Uterus (tissue), 2 donors: Measurements from ENCODE around the gene PALB2.

Experiments used
- POLR2A ChIP-seq, 2 donors: fragments of 450-650 bp; IDR thresholded peaks; one replicate each; pipeline ENCODE4 v1.6.1; 2016; ENCODE audit warnings: antibody characterized with exemption in 2 of 2, mild to moderate bottlenecking in 1 of 2, moderate library complexity in 1 of 2
- TF ChIP-seq, protein P1 (sequence below), 4 experiments: fragments of 200-600 bp in 2 of 4; fragments of 450-650 bp in 2 of 4; sonication (generic) in 2 of 4; IDR thresholded peaks; one replicate each; pipeline ENCODE4 v1.5.1; 2016 to 2019; ENCODE audit warnings: antibody characterized with exemption in 4 of 4, mild to moderate bottlenecking in 2 of 4, moderate library complexity in 1 of 4

DNA sequence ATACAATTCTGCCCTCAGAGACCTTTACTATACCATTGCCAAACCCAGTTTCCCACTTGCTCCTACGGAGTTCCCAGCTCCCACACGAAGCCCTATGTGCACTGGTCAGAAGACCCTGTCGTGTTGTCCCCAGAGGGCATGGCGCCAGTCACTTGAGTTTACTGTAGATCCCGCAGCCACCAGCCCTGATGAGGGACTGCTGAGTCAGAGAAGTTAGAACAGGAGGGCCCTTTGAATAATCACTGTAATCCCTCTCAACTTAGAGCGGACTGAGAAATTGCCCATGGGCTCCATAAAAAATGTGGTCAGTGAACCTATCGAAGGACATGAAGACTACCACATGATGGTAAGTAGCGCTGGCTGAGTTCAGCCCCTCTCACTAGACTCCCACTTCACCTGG is 74.4 kb downstream of the PALB2 start:
- TF ChIP-seq, protein P1, sequence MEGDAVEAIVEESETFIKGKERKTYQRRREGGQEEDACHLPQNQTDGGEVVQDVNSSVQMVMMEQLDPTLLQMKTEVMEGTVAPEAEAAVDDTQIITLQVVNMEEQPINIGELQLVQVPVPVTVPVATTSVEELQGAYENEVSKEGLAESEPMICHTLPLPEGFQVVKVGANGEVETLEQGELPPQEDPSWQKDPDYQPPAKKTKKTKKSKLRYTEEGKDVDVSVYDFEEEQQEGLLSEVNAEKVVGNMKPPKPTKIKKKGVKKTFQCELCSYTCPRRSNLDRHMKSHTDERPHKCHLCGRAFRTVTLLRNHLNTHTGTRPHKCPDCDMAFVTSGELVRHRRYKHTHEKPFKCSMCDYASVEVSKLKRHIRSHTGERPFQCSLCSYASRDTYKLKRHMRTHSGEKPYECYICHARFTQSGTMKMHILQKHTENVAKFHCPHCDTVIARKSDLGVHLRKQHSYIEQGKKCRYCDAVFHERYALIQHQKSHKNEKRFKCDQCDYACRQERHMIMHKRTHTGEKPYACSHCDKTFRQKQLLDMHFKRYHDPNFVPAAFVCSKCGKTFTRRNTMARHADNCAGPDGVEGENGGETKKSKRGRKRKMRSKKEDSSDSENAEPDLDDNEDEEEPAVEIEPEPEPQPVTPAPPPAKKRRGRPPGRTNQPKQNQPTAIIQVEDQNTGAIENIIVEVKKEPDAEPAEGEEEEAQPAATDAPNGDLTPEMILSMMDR (IDR thresholded peaks at IDR 0.05) = no peak
- no peak for TF ChIP-seq POLR2A (IDR thresholded peaks at IDR 0.05)
